HEK293T (cell line): ENCODE results near the gene ZDHHC8.

ENCODE experiments used
- ARNT ChIP-seq: fragments of 450-650 bp; IDR thresholded peaks from 2 replicates; pipeline ENCODE4 v1.6.1; 2017; ENCODE audit warnings: mild to moderate bottlenecking
- ELF4 ChIP-seq: fragments of 450-650 bp; IDR thresholded peaks from 2 replicates; pipeline ENCODE4 v1.6.1; 2017; ENCODE audit warnings: antibody characterized with exemption
- FOXA1 ChIP-seq: fragments of 450-650 bp; IDR thresholded peaks from 2 replicates; pipeline ENCODE4 v1.6.1; 2016; ENCODE audit warnings: mild to moderate bottlenecking
- FOXK2 ChIP-seq: fragments of 450-650 bp; IDR thresholded peaks from 2 replicates; pipeline ENCODE4 v1.6.1; 2016; ENCODE audit warnings: mild to moderate bottlenecking
- FOXM1 ChIP-seq: fragments of 450-650 bp; IDR thresholded peaks from 2 replicates; pipeline ENCODE4 v1.6.1; 2017; ENCODE audit warnings: mild to moderate bottlenecking, borderline replicate concordance
- HDGF ChIP-seq: fragments of 450-650 bp; IDR thresholded peaks from 2 replicates; pipeline ENCODE4 v1.6.1; 2017; ENCODE audit warnings: antibody characterized with exemption, borderline replicate concordance
- NFRKB ChIP-seq: fragments of 450-650 bp; IDR thresholded peaks from 2 replicates; pipeline ENCODE4 v1.6.1; 2016; ENCODE audit warnings: mild to moderate bottlenecking, moderate library complexity
- SP1 ChIP-seq: fragments of 450-650 bp; IDR thresholded peaks from 2 replicates; pipeline ENCODE4 v1.6.1; 2017
- SUZ12 ChIP-seq: fragments of 450-650 bp; IDR thresholded peaks from 2 replicates; pipeline ENCODE4 v1.6.1; 2016; ENCODE audit warnings: mild to moderate bottlenecking
- ZNF384 ChIP-seq: fragments of 450-650 bp; IDR thresholded peaks from 2 replicates; pipeline ENCODE4 v1.6.1; 2016

GRCh38 chr22:20191000-20191515 is 59.5 kb downstream of the ZDHHC8 start:
- TF ChIP-seq HDGF (no peak), ELF4 (no peak), SP1 (no peak), FOXK2 (no peak), NFRKB (no peak), FOXA1 (no peak), SUZ12 (no peak), ZNF384 (no peak), ARNT (no peak), FOXM1 (no peak)
